ENCODE measurements around the gene VGF.
A peak's percentile ranks its signal among the peaks of the same experiment; 100 is the strongest.
"Not testable (repeated sequence)": the region's sequence is repeated elsewhere in the genome, so short reads cannot be mapped to it uniquely, and the experiment has no call there.

VGF gene

DNA sequence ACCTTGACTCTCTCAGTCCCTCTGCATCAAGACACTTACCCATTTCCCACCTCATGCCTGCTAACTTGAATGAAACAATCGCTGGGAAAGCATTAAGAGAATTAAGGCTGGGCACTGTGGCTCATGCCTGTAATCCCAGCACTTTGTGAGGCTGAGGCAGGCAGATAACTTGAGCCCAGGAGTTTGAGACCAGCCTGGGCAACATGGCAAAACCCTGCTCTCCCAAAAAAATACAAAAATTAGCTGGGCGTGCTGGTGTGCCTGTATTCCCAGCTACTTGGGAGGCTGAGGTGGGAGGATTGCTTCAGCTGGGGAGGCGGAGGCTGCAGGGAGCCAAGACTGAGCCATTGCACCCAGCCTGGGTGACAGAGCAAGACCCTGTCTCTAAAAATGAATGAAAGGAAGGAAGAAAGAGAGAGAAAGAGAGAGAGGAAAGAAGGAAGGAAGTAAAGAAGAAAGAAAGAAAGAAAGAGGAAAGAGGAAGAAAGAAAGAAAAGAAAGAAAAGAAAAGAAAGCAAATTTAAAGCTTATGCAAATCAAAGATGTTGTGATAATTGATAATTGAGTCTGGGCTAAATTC, 37.8 kb downstream of the VGF start:
- H3K9ac ChIP-seq (ENCODE audit: low read length in 5 of 5), result no peak overlapping the region
- H3K4me3 ChIP-seq (ENCODE audit: low read depth in 1 of 5, low read length in 5 of 5), result peak overlapping the region; percentile 1 to 54 (median 41)
- peaks cover 0 to 17% (median 4%) of the 10 kb centered on the region in 5 donors for H3K27me3 ChIP-seq (ENCODE audit: control insufficient read depth in 5 of 5, insufficient read depth in 4 of 5, low read length in 5 of 5)
- H3K4me1 ChIP-seq (ENCODE audit: control insufficient read depth in 5 of 5, insufficient read depth in 5 of 5, low read length in 5 of 5), result peaks cover 7 to 45% (median 33%) of the 10 kb centered on the region in 5 donors
- H3K36me3 ChIP-seq (ENCODE audit: control insufficient read depth in 5 of 5, insufficient read depth in 5 of 5, low read length in 5 of 5), result peaks cover 0 to 3% (median 2%) of the 10 kb centered on the region in 5 donors
- H3K27ac ChIP-seq (ENCODE audit: low read depth, low read length), result peak overlapping the region; percentile 15
- H3K9me3 ChIP-seq (ENCODE audit: control insufficient read depth in 5 of 5, low read length in 5 of 5), result no peaks in the 10 kb centered on the region

DNA sequence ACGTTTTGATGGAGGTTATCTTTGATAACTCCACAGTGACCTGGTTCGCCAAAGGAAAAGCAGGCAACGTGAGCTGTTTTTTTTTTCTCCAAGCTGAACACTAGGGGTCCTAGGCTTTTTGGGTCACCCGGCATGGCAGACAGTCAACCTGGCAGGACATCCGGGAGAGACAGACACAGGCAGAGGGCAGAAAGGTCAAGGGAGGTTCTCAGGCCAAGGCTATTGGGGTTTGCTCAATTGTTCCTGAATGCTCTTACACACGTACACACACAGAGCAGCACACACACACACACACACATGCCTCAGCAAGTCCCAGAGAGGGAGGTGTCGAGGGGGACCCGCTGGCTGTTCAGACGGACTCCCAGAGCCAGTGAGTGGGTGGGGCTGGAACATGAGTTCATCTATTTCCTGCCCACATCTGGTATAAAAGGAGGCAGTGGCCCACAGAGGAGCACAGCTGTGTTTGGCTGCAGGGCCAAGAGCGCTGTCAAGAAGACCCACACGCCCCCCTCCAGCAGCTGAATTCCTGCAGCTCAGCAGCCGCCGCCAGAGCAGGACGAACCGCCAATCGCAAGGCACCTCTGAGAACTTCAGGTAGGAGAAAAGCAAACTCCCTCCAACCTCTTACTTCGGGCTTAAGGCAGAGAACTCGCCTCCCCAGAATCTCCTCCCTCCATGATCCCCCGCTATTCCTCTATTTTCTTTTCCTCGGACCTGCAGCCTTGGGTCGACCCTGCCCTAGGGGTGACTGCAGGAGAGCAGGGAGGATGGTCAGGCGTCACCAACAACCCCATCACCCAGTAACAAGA, 38.5 kb downstream of the VGF start, which contains the start of gene SERPINE1:
TSS of gene SERPINE1 (plus strand) at position 454 of the 809 bp plus-strand sequence. CDS start 1,290 bp downstream, outside the sequence.
- Histone ChIP-seq H3K27ac (ENCODE audit: low read depth, low read length) (peak within 1 kb of the TSS; percentile 62), H3K9me3 (ENCODE audit: control insufficient read depth in 5 of 5, low read length in 5 of 5) (no peaks in the 10 kb centered on the region), H3K9ac (ENCODE audit: low read length in 5 of 5) (peak within 1 kb of the TSS in 2 of 5 donors; percentile 24 to 46), H3K36me3 (ENCODE audit: control insufficient read depth in 5 of 5, insufficient read depth in 5 of 5, low read length in 5 of 5) (peaks cover 0 to 2% (median 0%) of the 10 kb centered on the region in 5 donors), H3K27me3 (ENCODE audit: control insufficient read depth in 5 of 5, insufficient read depth in 4 of 5, low read length in 5 of 5) (peaks cover 0 to 20% (median 4%) of the 10 kb centered on the region in 5 donors), H3K4me3 (ENCODE audit: low read depth in 1 of 5, low read length in 5 of 5) (peak within 1 kb of the TSS; percentile 1 to 54 (median 41)), H3K4me1 (ENCODE audit: control insufficient read depth in 5 of 5, insufficient read depth in 5 of 5, low read length in 5 of 5) (peaks cover 10 to 51% (median 39%) of the 10 kb centered on the region in 5 donors)

DNA sequence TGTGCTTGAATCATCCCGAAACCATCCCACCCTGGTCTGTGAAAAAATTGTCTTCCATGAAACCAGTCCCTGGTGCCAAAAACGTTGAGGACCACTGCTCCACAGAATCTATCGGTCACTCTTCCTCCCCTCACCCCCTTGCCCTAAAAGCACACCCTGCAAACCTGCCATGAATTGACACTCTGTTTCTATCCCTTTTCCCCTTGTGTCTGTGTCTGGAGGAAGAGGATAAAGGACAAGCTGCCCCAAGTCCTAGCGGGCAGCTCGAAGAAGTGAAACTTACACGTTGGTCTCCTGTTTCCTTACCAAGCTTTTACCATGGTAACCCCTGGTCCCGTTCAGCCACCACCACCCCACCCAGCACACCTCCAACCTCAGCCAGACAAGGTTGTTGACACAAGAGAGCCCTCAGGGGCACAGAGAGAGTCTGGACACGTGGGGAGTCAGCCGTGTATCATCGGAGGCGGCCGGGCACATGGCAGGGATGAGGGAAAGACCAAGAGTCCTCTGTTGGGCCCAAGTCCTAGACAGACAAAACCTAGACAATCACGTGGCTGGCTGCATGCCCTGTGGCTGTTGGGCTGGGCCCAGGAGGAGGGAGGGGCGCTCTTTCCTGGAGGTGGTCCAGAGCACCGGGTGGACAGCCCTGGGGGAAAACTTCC, 39.2 kb downstream of the VGF start:
- peaks cover 0 to 2% (median 0%) of the 10 kb centered on the region in 5 donors for H3K36me3 ChIP-seq (ENCODE audit: control insufficient read depth in 5 of 5, insufficient read depth in 5 of 5, low read length in 5 of 5)
- H3K27ac ChIP-seq (ENCODE audit: low read depth, low read length), result peak overlapping the region; percentile 62
- H3K9ac ChIP-seq (ENCODE audit: low read length in 5 of 5), result peak overlapping the region in 2 of 5 donors; percentile 24 to 43
- no peaks in the 10 kb centered on the region for H3K9me3 ChIP-seq (ENCODE audit: control insufficient read depth in 5 of 5, low read length in 5 of 5)
- H3K4me1 ChIP-seq (ENCODE audit: control insufficient read depth in 5 of 5, insufficient read depth in 5 of 5, low read length in 5 of 5), result peaks cover 10 to 57% (median 42%) of the 10 kb centered on the region in 5 donors
- peak overlapping the region in 3 of 5 donors; percentile 40 to 46 (median 42) for H3K4me3 ChIP-seq (ENCODE audit: low read depth in 1 of 5, low read length in 5 of 5)
- peaks cover 0 to 20% (median 4%) of the 10 kb centered on the region in 5 donors for H3K27me3 ChIP-seq (ENCODE audit: control insufficient read depth in 5 of 5, insufficient read depth in 4 of 5, low read length in 5 of 5)

DNA sequence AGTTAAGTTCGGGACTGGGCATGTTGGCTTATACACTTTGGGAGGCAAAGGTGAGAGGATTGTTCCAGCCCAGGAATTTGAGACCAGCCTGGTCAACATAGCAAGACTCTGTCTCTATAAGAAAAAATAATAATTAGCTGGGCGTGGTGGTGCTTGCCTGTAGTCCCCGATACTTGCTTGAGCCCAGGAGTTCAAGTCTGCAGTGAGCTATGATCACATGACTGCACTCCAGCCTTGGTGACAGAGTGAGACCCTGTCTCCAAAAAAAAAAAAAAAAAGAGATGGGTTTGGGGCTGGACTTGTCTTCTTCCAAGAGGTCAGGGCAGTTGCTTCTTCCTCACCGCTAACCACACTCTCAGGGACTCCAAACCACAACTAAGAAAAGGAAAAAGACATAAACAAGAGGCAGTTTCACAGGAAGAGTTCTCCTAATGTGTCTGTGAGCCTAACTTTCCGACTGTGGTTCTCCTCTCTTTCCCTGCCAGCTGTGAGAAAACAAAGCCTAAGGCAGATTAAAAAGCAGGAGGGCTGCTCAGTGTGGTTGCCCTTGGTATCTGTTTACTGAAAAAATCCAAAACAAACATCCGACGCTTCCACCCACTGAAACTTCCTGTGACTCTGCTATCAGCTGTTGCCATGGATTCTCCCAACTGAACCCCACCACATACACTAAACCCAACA, 40.9 kb downstream of the VGF start:
- no peak overlapping the region for H3K27ac ChIP-seq (ENCODE audit: low read depth, low read length)
- H3K27me3 ChIP-seq (ENCODE audit: control insufficient read depth in 5 of 5, insufficient read depth in 4 of 5, low read length in 5 of 5), result peaks cover 0 to 20% (median 2%) of the 10 kb centered on the region in 5 donors
- H3K4me1 ChIP-seq (ENCODE audit: control insufficient read depth in 5 of 5, insufficient read depth in 5 of 5, low read length in 5 of 5), result peaks cover 10 to 57% (median 42%) of the 10 kb centered on the region in 5 donors
- no peak overlapping the region for H3K4me3 ChIP-seq (ENCODE audit: low read depth in 1 of 5, low read length in 5 of 5)
- H3K9me3 ChIP-seq (ENCODE audit: control insufficient read depth in 5 of 5, low read length in 5 of 5), result no peaks in the 10 kb centered on the region
- H3K9ac ChIP-seq (ENCODE audit: low read length in 5 of 5), result no peak overlapping the region
- no peaks in the 10 kb centered on the region for H3K36me3 ChIP-seq (ENCODE audit: control insufficient read depth in 5 of 5, insufficient read depth in 5 of 5, low read length in 5 of 5)

DNA sequence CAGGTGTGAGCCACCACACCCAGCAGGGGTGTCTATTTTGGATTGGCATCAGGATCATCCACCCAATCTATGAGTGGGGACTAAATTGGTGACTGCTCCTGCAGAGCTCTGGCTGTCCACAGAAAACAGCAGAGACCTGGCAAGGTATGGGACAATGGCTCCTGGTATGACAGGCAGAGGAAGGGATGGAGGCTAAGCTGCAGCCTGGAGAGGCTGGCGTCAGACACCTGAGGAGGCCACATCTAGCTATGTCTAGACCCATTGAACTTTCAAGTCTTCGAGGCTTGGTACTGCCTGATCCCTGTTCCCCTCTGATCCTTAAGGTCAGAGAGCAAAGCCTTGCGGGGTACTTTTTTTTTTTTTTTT, 41.7 kb downstream of the VGF start:
- no peaks in the 10 kb centered on the region for H3K36me3 ChIP-seq (ENCODE audit: control insufficient read depth in 5 of 5, insufficient read depth in 5 of 5, low read length in 5 of 5)
- H3K27me3 ChIP-seq (ENCODE audit: control insufficient read depth in 5 of 5, insufficient read depth in 4 of 5, low read length in 5 of 5), result peaks cover 0 to 20% (median 2%) of the 10 kb centered on the region in 5 donors
- H3K9me3 ChIP-seq (ENCODE audit: control insufficient read depth in 5 of 5, low read length in 5 of 5), result no peaks in the 10 kb centered on the region
- no peak overlapping the region for H3K27ac ChIP-seq (ENCODE audit: low read depth, low read length)
- no peak overlapping the region for H3K9ac ChIP-seq (ENCODE audit: low read length in 5 of 5)
- H3K4me3 ChIP-seq (ENCODE audit: low read depth in 1 of 5, low read length in 5 of 5), result no peak overlapping the region
- peaks cover 10 to 57% (median 42%) of the 10 kb centered on the region in 5 donors for H3K4me1 ChIP-seq (ENCODE audit: control insufficient read depth in 5 of 5, insufficient read depth in 5 of 5, low read length in 5 of 5)

DNA sequence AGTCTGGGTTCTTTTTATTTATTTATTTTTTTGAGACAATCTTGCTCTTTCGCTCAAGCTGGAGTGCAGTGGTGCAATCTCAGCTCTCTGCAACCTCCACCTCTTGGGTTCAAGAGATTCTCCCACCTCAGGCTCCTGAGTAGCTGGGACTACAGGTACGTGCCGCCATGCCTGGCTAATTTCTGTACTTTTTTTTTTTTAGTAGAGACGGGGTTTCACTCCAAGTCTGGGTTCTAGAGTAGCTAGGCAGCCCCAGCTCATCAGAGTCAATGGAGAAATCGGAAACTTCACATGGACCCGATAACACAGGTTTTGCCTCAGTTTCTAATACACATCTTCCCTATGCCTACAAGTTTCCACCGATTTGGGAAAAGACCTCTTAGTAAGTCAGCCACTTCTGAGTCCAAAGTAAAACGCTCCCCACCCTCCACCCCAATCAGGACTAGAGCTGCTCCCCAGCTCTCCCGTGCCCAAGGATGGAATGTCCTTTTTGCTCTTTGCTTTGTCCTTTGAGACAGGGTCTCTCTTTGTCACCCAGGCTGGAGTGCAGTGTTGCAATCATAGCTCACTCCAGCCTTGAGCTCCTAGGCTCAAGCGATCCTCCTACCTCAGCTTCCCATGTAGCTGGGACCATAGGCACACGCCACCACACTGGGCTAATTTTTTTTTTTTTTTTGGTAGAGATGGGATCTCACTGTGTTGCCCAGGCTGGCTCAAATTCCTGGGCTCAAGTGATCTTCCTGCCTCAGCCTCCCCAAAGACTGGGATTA, 42.3 kb downstream of the VGF start:
- Histone ChIP-seq H3K9me3 (ENCODE audit: control insufficient read depth in 5 of 5, low read length in 5 of 5) (no peaks in the 10 kb centered on the region), H3K4me1 (ENCODE audit: control insufficient read depth in 5 of 5, insufficient read depth in 5 of 5, low read length in 5 of 5) (peaks cover 10 to 56% (median 40%) of the 10 kb centered on the region in 5 donors), H3K27me3 (ENCODE audit: control insufficient read depth in 5 of 5, insufficient read depth in 4 of 5, low read length in 5 of 5) (peaks cover 0 to 17% (median 2%) of the 10 kb centered on the region in 5 donors), H3K36me3 (ENCODE audit: control insufficient read depth in 5 of 5, insufficient read depth in 5 of 5, low read length in 5 of 5) (no peaks in the 10 kb centered on the region), H3K9ac (ENCODE audit: low read length in 5 of 5) (peak overlapping the region in 1 of 5 donors; percentile 58), H3K27ac (ENCODE audit: low read depth, low read length) (no peak overlapping the region), H3K4me3 (ENCODE audit: low read depth in 1 of 5, low read length in 5 of 5) (peak overlapping the region in 1 of 5 donors; percentile 63)

DNA sequence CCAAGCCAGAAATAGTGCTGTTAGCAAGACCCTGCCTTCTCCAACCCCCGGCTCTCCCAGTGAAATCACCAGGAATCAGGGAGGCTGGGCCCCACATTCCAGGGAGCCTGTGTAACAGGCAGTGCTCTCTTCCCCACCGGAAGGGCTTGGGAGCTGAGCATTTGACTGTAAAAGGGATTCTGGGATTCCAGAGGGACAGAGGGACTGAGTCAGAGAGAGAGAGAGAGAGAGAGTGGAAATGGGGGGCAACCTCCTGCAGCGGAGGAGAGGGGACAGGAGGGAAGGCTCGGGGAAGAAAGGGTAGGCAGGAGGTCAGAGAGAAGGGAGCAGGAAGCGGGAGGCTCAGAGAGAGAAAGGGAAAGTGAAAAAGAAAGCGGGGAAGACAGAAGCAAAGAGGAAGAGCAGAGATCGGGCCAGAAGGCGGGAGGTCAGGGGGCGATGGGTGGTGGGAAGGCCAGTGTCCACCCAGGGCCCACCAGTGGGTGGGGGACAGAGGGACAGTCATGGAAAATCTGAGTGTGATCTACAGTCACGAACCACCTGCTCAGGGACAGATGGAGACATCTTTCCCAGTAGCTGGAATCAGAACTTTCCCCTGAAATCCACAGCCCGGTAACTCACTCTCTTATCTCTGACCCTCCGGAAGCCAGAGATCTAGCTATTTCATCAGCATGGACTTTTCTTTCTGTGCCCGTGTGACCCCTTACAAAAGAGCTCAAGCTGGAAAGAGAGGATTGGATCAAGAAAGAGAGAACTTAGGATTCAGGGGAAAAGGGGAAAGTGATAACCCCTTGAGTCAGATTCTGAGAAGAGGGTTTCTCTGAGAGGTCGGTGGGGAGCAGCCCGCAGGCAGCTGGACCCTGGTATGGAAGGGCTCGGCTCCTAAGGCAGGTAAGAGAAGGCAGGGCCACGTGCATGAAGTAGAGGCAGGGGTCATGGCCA, 43.1 kb downstream of the VGF start:
- Histone ChIP-seq H3K27me3 (ENCODE audit: control insufficient read depth in 5 of 5, insufficient read depth in 4 of 5, low read length in 5 of 5) (peaks cover 0 to 16% (median 2%) of the 10 kb centered on the region in 5 donors), H3K9me3 (ENCODE audit: control insufficient read depth in 5 of 5, low read length in 5 of 5) (no peaks in the 10 kb centered on the region), H3K4me3 (ENCODE audit: low read depth in 1 of 5, low read length in 5 of 5) (peak overlapping the region; percentile 32 to 77 (median 55)), H3K9ac (ENCODE audit: low read length in 5 of 5) (peak overlapping the region in 3 of 5 donors; percentile 35 to 58 (median 44)), H3K36me3 (ENCODE audit: control insufficient read depth in 5 of 5, insufficient read depth in 5 of 5, low read length in 5 of 5) (no peaks in the 10 kb centered on the region), H3K27ac (ENCODE audit: low read depth, low read length) (peak overlapping the region; percentile 69), H3K4me1 (ENCODE audit: control insufficient read depth in 5 of 5, insufficient read depth in 5 of 5, low read length in 5 of 5) (peaks cover 10 to 48% (median 33%) of the 10 kb centered on the region in 5 donors)

DNA sequence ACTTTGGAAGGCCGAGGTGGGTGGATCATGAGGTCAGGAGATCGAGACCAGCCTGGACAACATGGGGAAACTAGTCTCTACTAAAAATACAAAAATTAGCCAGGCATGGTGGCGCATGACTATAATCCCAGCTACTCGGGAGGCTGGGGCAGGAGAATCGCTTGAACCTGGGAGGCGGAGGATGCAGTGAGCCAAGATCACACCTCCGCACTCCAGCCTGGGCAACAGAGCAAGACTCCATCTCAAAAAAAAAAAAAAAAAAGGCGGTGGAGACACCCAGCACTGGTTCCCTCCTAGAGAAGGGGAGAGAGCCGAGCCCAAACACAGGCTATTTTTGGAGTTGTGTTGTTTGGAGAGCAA, 43.8 kb downstream of the VGF start:
- Histone ChIP-seq H3K4me3 (ENCODE audit: low read depth in 1 of 5, low read length in 5 of 5) (peak overlapping the region; percentile 32 to 77 (median 55)), H3K4me1 (ENCODE audit: control insufficient read depth in 5 of 5, insufficient read depth in 5 of 5, low read length in 5 of 5) (peaks cover 8 to 42% (median 26%) of the 10 kb centered on the region in 5 donors)
- H3K9me3 ChIP-seq (ENCODE audit: control insufficient read depth in 5 of 5, low read length in 5 of 5); H3K27ac ChIP-seq (ENCODE audit: low read depth, low read length); H3K27me3 ChIP-seq (ENCODE audit: control insufficient read depth in 5 of 5, insufficient read depth in 4 of 5, low read length in 5 of 5); H3K36me3 ChIP-seq (ENCODE audit: control insufficient read depth in 5 of 5, insufficient read depth in 5 of 5, low read length in 5 of 5); H3K9ac ChIP-seq (ENCODE audit: low read length in 5 of 5): not testable (repeated sequence)
